GM12878 (cell line): ENCODE measurements around the gene MLLT3. TPM values are rescaled to one million over a fixed set of nuclear protein-coding genes. Genes with fewer than 3 reads are reported as not detected.

ENCODE experiments used
- BACH1 ChIP-seq: fragments of 450-650 bp; IDR thresholded peaks from 2 replicates; pipeline ENCODE4 v1.6.1; 2017; ENCODE audit warnings: mild to moderate bottlenecking, borderline replicate concordance
- BCLAF1 ChIP-seq: fragments of 450-650 bp; IDR thresholded peaks from 2 replicates; pipeline ENCODE4 v1.6.1; 2017; ENCODE audit warnings: antibody characterized with exemption, mild to moderate bottlenecking, moderate library complexity
- BMI1 ChIP-seq: fragments of 450-650 bp; IDR thresholded peaks from 2 replicates; pipeline ENCODE4 v1.6.1; 2016; ENCODE audit warnings: mild to moderate bottlenecking, moderate library complexity, borderline replicate concordance
- CEBPZ ChIP-seq: fragments of 150-350 bp; IDR thresholded peaks from 2 replicates; pipeline ENCODE4 v1.6.1; 2016; ENCODE audit warnings: low read depth, low read length
- CHD1 ChIP-seq: IDR thresholded peaks from 2 replicates; pipeline ENCODE4 v1.6.1; 2012; ENCODE audit warnings: low read depth, low read length, improper control_type of control experiment
- CTCF ChIP-seq, 3 experiments: IDR thresholded peaks in 2 of 3; conservative IDR thresholded peaks in 1 of 3; 2 replicates each; pipeline ENCODE4 v1.5.1; 2011; ENCODE audit warnings: low read depth in 3 of 3, low read length in 3 of 3, mild to moderate bottlenecking in 3 of 3, control low read depth in 2 of 3, moderate library complexity in 2 of 3, inconsistent platforms in 1 of 3, mixed read lengths in 1 of 3; ENCODE audit not compliant: control insufficient read depth in 2 of 3, insufficient read depth in 1 of 3; ENCODE audit errors: extremely low read depth in 1 of 3
- EED ChIP-seq: sonication (generic); IDR thresholded peaks from 2 replicates; pipeline ENCODE4 v1.6.1; 2016; ENCODE audit warnings: antibody characterized with exemption, low read depth
- HDAC2 ChIP-seq: fragments of 200-600 bp; sonication (generic); IDR thresholded peaks from 2 replicates; pipeline ENCODE4 v1.6.1; 2017
- HSF1 ChIP-seq: fragments of 150-350 bp; IDR thresholded peaks from 2 replicates; pipeline ENCODE4 v1.6.1; 2014; ENCODE audit warnings: mild to moderate bottlenecking, low read depth, low read length
- IRF3 ChIP-seq: fragments of 450-650 bp; IDR thresholded peaks from 2 replicates; pipeline ENCODE4 v1.6.1; 2014; ENCODE audit warnings: mild to moderate bottlenecking
- JUND ChIP-seq: IDR thresholded peaks from 2 replicates; pipeline ENCODE4 v1.6.1; 2012; ENCODE audit warnings: low read depth, mild to moderate bottlenecking, low read length, improper control_type of control experiment, moderate library complexity
- LARP7 ChIP-seq: fragments of 450-650 bp; IDR thresholded peaks from 2 replicates; pipeline ENCODE4 v1.6.1; 2017; ENCODE audit warnings: mild to moderate bottlenecking
- MEF2B ChIP-seq: fragments of 450-650 bp; IDR thresholded peaks from 2 replicates; pipeline ENCODE4 v1.6.1; 2018; ENCODE audit warnings: mild to moderate bottlenecking, moderate library complexity; ENCODE audit not compliant: partially characterized antibody, poor library complexity, severe bottlenecking
- NKRF ChIP-seq: fragments of 450-650 bp; conservative IDR thresholded peaks from 2 replicates; pipeline ENCODE4 v1.6.1; 2017; ENCODE audit warnings: mild to moderate bottlenecking, moderate library complexity
- RUNX3 ChIP-seq: IDR thresholded peaks from 2 replicates; pipeline ENCODE4 v1.6.1; 2012; ENCODE audit warnings: low read length, inconsistent platforms
- SMARCA5 ChIP-seq: fragments of 450-650 bp; IDR thresholded peaks from 2 replicates; pipeline ENCODE4 v1.6.1; 2017; ENCODE audit warnings: mild to moderate bottlenecking
- SP1 ChIP-seq: IDR thresholded peaks from one replicate; pipeline ENCODE4 v1.6.1; 2011; ENCODE audit warnings: low read depth, low read length
- SREBF2 ChIP-seq: IDR thresholded peaks from 2 replicates; pipeline ENCODE4 v1.6.1; 2012; ENCODE audit warnings: mild to moderate bottlenecking, low read length
- YBX1 ChIP-seq: fragments of 450-650 bp; IDR thresholded peaks from 2 replicates; pipeline ENCODE4 v1.6.1; 2016; ENCODE audit warnings: antibody characterized with exemption
- ZBED1 ChIP-seq: IDR thresholded peaks from 2 replicates; pipeline ENCODE4 v1.6.1; 2016; ENCODE audit warnings: borderline replicate concordance
- polyA plus RNA-seq, 11 experiments: library from polyadenylated mRNA; depleted of rRNA in 4 of 11; unstranded in 6 of 11; stranded (reverse) in 5 of 11; fragments of >200 nt; fragmentation: Nextera tagmentation in 4 of 11; fragmentation: Illumina TruSeq in 1 of 11; extraction: Ambion mirVana in 4 of 11; extraction: Trizol in 1 of 11; gene quantifications; 1 replicate in 1 of 11; 2 replicates in 10 of 11; pipeline versions ENCODE4 v1.2.1 to v1.2.3, GENCODE V29; 2011 to 2016; ENCODE audit warnings: inconsistent platforms in 2 of 11, missing spikeins in 2 of 11, low read depth in 1 of 11
- total RNA-seq, 4 experiments: library from RNA; depleted of rRNA in 3 of 4; stranded (reverse); fragments of >200 nt in 3 of 4; fragmentation: Illumina TruSeq in 1 of 4; extraction: Trizol in 1 of 4; gene quantifications; 2 replicates each; pipeline versions ENCODE4 v1.2.1 to v1.2.3, GENCODE V29; 2013 to 2021

Gene MLLT3
- total and polyA plus RNA-seq, 10 of the 15 experiments (the other 5 are each of a cell fraction or from before 2014, with no cell fraction given): 17.7 to 72.3 (median 35.6) TPM

- TF ChIP-seq CTCF (IDR thresholded peaks at IDR 0.05 in 2 of 3, conservative IDR thresholded peaks at IDR 0.05 in 1 of 3; ENCODE audit: control insufficient read depth in 2 of 3, extremely low read depth in 1 of 3, insufficient read depth in 1 of 3, low read depth in 3 of 3, low read length in 3 of 3): no peak
- TF ChIP-seq EED: peak; percentile 69; the same call in 1 of the 2 replicates
- TF ChIP-seq HDAC2: no peak
- no peak for TF ChIP-seq YBX1
- TF ChIP-seq CEBPZ: no peak
- no peak for TF ChIP-seq SP1
- TF ChIP-seq IRF3: no peak
- no peak for TF ChIP-seq CHD1
- no peak for TF ChIP-seq SMARCA5
- no peak for TF ChIP-seq SREBF2
- peak; percentile 93 for TF ChIP-seq RUNX3
- no peak for TF ChIP-seq NKRF
- TF ChIP-seq ZBED1: no peak
- peak; percentile 59 for TF ChIP-seq JUND
- TF ChIP-seq BMI1: no peak
- no peak for TF ChIP-seq LARP7
- TF ChIP-seq BACH1: no peak
- TF ChIP-seq BCLAF1: no peak
- TF ChIP-seq MEF2B: no peak
- no peak for TF ChIP-seq HSF1
These were observed 40.1 kb downstream of the MLLT3 start (continued) for GRCh38 chr9:20582150-20582549.
